ENCODE data around the gene PCBP3. TPM values are rescaled to one million over a fixed set of nuclear protein-coding genes. Genes with fewer than 3 reads are reported as not detected.

The PCBP3 gene
- total and polyA plus RNA-seq, 2 of the 8 experiments (the other 6 are each of a cell fraction or from before 2014, with no cell fraction given) = 3.5 to 6.3 TPM

DNA sequence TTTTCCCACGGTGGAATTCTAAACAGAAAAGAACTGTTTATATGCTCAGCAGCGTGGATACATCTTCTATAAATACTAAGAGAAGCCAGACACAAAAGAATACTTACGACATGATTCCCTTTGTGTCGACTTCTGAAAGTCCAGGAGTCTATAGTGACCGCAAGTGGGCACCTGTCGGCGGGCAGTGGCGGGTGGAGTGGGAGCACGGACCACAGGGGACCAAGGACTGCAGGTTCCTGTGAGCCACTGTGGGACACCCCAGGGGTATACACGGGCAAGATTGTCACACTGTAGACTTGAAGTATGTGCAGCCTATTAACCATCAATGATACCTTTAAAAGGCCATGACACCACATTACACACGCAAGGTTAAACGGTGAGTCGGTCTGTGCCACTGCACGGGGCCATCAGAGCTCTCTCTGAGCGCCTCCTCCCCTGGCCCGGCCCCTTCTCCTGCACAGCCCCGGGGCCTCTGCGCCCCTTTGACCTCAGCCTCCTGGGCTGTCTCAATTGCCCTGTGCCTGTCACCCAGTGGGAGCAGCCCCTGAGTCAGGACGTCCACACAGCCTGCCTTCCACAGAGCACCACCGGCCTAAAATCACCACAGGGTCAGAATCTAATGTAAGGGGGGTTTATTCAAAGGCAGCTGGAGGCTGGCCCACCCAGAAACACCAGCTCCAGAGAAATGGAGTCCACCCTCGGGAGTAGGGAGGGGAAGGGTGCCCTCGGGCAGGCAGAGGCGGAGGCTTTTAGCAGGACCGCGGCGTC lies 248.0 kb downstream of the PCBP3 start (continued):
- TF ChIP-seq BCL11A (IDR thresholded peaks at IDR 0.05; ENCODE audit: low read depth in 2 of 2, low read length in 2 of 2) = no peak
